HEK293T (cell line): ENCODE measurements around the gene NIT2.

ENCODE experiments used
- BHLHE40 ChIP-seq: fragments of 450-650 bp; IDR thresholded peaks from 2 replicates; pipeline ENCODE4 v1.6.1; 2016; ENCODE audit warnings: mild to moderate bottlenecking, moderate library complexity, borderline replicate concordance
- CTBP1 ChIP-seq: fragments of 450-650 bp; IDR thresholded peaks from 2 replicates; pipeline ENCODE4 v1.6.1; 2016; ENCODE audit warnings: borderline replicate concordance
- ELF4 ChIP-seq: fragments of 450-650 bp; IDR thresholded peaks from 2 replicates; pipeline ENCODE4 v1.6.1; 2017; ENCODE audit warnings: antibody characterized with exemption
- FOXK2 ChIP-seq: fragments of 450-650 bp; IDR thresholded peaks from 2 replicates; pipeline ENCODE4 v1.6.1; 2016; ENCODE audit warnings: mild to moderate bottlenecking
- HDGF ChIP-seq: fragments of 450-650 bp; IDR thresholded peaks from 2 replicates; pipeline ENCODE4 v1.6.1; 2017; ENCODE audit warnings: antibody characterized with exemption, borderline replicate concordance
- NFRKB ChIP-seq: fragments of 450-650 bp; IDR thresholded peaks from 2 replicates; pipeline ENCODE4 v1.6.1; 2016; ENCODE audit warnings: mild to moderate bottlenecking, moderate library complexity
- PKNOX1 ChIP-seq: fragments of 450-650 bp; IDR thresholded peaks from 2 replicates; pipeline ENCODE4 v1.6.1; 2016
- SP1 ChIP-seq: fragments of 450-650 bp; IDR thresholded peaks from 2 replicates; pipeline ENCODE4 v1.6.1; 2017
- ZNF384 ChIP-seq: fragments of 450-650 bp; IDR thresholded peaks from 2 replicates; pipeline ENCODE4 v1.6.1; 2016

GRCh38 chr3:100339786-100340185 is 5.2 kb downstream of the NIT2 start:
- TF ChIP-seq SP1 (no peak), BHLHE40 (no peak), CTBP1 (no peak), FOXK2 (no peak), ELF4 (no peak), PKNOX1 (no peak), NFRKB (no peak), ZNF384 (no peak), HDGF (no peak)
